Stimulated activated CD4-positive, alpha-beta T cell treated with anti-CD3 and anti-CD28 coated beads, Interleukin-15, amount 100 ng/mL, for 1 hour (primary cell): ENCODE data around the gene CACNG8.
"Not testable (repeated sequence)": the region's sequence is repeated elsewhere in the genome, so short reads cannot be mapped to it uniquely, and the experiment has no call there.

Experiments used
- DNase-seq, 2 donors: peaks; one replicate each; pipeline ENCODE4 v3.0.0-alpha.2; 2020; ENCODE audit warnings: low read depth in 1 of 2, low spot score in 1 of 2

The CACNG8 gene

DNA sequence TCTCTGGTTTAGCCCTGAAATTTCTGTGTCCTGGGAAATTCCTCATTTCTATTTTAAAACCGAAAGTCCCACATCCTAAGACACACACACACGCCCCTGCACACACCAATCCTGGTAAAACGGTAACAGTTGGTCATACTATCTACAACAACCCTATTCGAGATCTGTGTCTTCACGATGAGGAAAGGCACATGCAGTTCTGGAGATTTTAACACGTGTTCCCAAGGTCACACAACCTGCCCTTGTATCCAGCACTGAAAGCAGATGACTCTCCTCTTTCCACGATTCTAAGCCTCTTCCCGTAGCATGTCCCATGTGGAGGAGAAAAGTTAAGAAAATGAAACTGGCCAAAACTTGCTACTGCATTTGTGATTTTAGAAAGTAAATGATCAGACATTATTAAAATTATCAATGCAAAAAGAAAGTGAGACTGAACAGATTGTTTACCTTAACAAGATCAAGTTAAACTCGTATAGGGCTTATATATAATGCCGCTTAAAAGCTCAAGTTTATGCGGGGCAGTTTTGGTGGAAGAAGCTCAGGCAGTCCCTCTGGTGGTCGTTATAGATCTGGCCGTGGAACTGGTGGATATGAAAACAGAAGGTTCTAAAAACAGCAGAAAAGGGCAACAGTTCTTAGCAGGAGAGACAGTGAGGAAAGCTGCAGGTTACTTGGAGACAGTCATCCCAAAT lies 68.3 kb downstream of the CACNG8 start:
- no peak for DNase-seq

DNA sequence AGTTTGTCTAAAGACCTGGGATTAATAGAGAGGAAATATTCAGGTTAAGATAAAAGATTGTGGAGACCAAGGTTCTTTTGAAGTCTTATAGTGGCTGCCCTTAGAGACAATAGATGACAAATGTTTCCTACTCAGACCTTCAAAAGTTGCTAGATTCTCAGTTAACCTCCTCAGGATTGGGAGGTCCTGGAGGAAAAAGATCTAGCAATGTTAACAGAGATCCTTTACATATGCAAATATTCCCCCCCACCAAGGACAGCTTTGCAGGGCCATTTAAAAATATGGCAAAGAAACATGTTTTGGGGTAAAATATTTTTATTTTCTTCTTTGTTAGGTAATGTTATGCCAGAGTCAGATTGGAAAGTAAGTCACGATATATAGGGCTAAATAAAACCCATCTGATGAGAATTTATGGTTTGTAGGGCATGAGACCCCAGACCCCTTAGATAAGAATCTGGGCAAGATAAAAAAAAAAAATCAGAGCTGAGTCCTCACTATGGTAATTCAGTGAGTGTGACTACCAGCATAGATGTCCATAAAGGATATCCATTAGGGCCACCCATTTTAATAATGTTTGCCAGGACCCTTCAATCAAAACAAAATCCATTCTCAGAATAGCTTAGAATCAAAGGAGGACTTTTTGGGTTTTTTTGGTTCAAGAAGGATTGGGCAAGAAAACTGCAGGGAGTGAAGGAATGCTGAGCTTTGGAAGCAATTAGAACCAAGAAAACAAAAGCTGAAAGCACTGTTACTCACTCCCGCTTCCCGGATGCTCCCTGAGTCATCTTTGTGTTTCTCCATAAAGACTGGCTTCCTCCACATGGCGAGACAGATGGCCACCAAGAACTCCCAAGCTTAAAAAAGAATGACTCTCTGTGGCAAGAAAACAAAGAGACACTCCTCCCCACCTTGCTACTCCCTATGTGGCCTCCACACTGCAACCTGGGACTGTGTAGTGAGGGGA lies 72.8 kb downstream of the CACNG8 start:
- no peak for DNase-seq

DNA sequence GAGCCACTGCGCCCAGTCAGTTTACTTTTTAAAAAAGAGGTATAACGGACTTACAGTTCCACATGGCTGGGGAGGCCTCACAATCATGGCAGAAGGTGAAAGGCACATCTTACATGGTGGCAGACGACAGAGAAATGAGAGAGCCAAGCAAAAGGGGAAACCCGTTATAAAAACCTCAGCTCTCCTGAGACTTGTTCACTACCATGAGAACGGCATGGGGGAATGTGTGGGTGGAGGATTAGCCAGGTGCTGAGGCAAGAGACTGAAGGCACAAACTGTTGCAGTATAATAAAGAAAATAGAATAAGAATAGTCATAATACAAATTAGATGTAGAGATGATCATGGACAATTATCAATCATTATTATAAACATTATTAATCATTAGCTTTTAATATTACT lies 73.8 kb downstream of the CACNG8 start:
- not testable (repeated sequence) for DNase-seq
